Measurements from ENCODE around the gene INTS14.
"Not testable (repeated sequence)": the region's sequence is repeated elsewhere in the genome, so short reads cannot be mapped to it uniquely, and the experiment has no call there.

Gene INTS14

GRCh38 chr15:65618560-65619109 lies 7.7 kb upstream of the INTS14 start:
- H2AK5ac ChIP-seq (ENCODE audit: low read length, severe bottlenecking): no peak overlapping the region
- 64% methylated on average over 5 of the region's 5 CpGs for WGBS
- H3K18ac ChIP-seq (ENCODE audit: low read depth in 1 of 2, low read length in 2 of 2): no peak overlapping the region
- H3K4ac ChIP-seq (ENCODE audit: low read depth in 1 of 2, low read length in 2 of 2): no peak overlapping the region
- H3K9me3 ChIP-seq (ENCODE audit: control insufficient read depth, low read length): no peaks in the 10 kb centered on the region
- no peak overlapping the region for H4K91ac ChIP-seq (ENCODE audit: low read length)
- no peak overlapping the region for H3K4me3 ChIP-seq (ENCODE audit: insufficient read depth in 1 of 2, low read depth in 1 of 2, low read length in 2 of 2)
- no peak overlapping the region for H2BK12ac ChIP-seq (ENCODE audit: low read length in 2 of 2)
- no peak overlapping the region for H3K27ac ChIP-seq (ENCODE audit: low read length, poor library complexity, severe bottlenecking)
- no peak overlapping the region for H4K8ac ChIP-seq (ENCODE audit: low read length)
- no peaks in the 10 kb centered on the region for H3K27me3 ChIP-seq (ENCODE audit: control insufficient read depth in 1 of 2, insufficient read depth in 1 of 2, low read length in 2 of 2)
- H3K23ac ChIP-seq (ENCODE audit: low read length in 2 of 2): no peak overlapping the region
- no peak overlapping the region for H3K14ac ChIP-seq (ENCODE audit: low read length in 2 of 2)
- no peak overlapping the region for H2BK120ac ChIP-seq (ENCODE audit: low read depth, low read length)
- H2BK15ac ChIP-seq (ENCODE audit: low read depth, poor library complexity, severe bottlenecking): no peak overlapping the region
- H2BK5ac ChIP-seq (ENCODE audit: low read depth, low read length, poor library complexity, severe bottlenecking): no peak overlapping the region
- no peak overlapping the region for H3K9ac ChIP-seq (ENCODE audit: low read length)
- H2AFZ ChIP-seq (ENCODE audit: low read depth, low read length): no peak overlapping the region
- H3K4me1 ChIP-seq (ENCODE audit: control insufficient read depth, insufficient read depth, low read depth, low read length): no peaks in the 10 kb centered on the region
- peaks cover 1% of the 10 kb centered on the region for H3K79me1 ChIP-seq (replicated peaks; ENCODE audit: low read length, poor library complexity, severe bottlenecking)
- no peak overlapping the region for H3K4me2 ChIP-seq (ENCODE audit: low read length, poor library complexity, severe bottlenecking)
- peaks cover 0 to 4% of the 10 kb centered on the region in 2 experiments for H3K36me3 ChIP-seq (ENCODE audit: control insufficient read depth in 1 of 2, insufficient read depth in 2 of 2, low read depth in 1 of 2, low read length in 2 of 2)
- DNase-seq: no peak

- not testable (repeated sequence) for H4K8ac ChIP-seq (ENCODE audit: low read length); H3K4me3 ChIP-seq (ENCODE audit: insufficient read depth in 1 of 2, low read depth in 1 of 2, low read length in 2 of 2); H2AK5ac ChIP-seq (ENCODE audit: low read length, severe bottlenecking); H2BK15ac ChIP-seq (ENCODE audit: low read depth, poor library complexity, severe bottlenecking); H3K27me3 ChIP-seq (ENCODE audit: control insufficient read depth in 1 of 2, insufficient read depth in 1 of 2, low read length in 2 of 2); H3K14ac ChIP-seq (ENCODE audit: low read length in 2 of 2); H3K4me2 ChIP-seq (ENCODE audit: low read length, poor library complexity, severe bottlenecking); H3K23ac ChIP-seq (ENCODE audit: low read length in 2 of 2); H3K36me3 ChIP-seq (ENCODE audit: control insufficient read depth in 1 of 2, insufficient read depth in 2 of 2, low read depth in 1 of 2, low read length in 2 of 2); H2BK5ac ChIP-seq (ENCODE audit: low read depth, low read length, poor library complexity, severe bottlenecking); H2BK120ac ChIP-seq (ENCODE audit: low read depth, low read length); H3K4ac ChIP-seq (ENCODE audit: low read depth in 1 of 2, low read length in 2 of 2); H2BK12ac ChIP-seq (ENCODE audit: low read length in 2 of 2); H3K4me1 ChIP-seq (ENCODE audit: control insufficient read depth, insufficient read depth, low read depth, low read length); H4K91ac ChIP-seq (ENCODE audit: low read length); H3K9me3 ChIP-seq (ENCODE audit: control insufficient read depth, low read length); H3K27ac ChIP-seq (ENCODE audit: low read length, poor library complexity, severe bottlenecking); H3K9ac ChIP-seq (ENCODE audit: low read length); H3K18ac ChIP-seq (ENCODE audit: low read depth in 1 of 2, low read length in 2 of 2); DNase-seq; H2AFZ ChIP-seq (ENCODE audit: low read depth, low read length); H3K79me1 ChIP-seq (replicated peaks; ENCODE audit: low read length, poor library complexity, severe bottlenecking)
- WGBS: no CpG with 5 or more reads among the region's 1 CpG
Observed at GRCh38 chr15:65615887-65616286, 5.0 kb upstream of the INTS14 start.

GRCh38 chr15:65612949-65613744 lies 2.2 kb upstream of the INTS14 start:
- Histone ChIP-seq H3K9ac (ENCODE audit: low read length) (peak overlapping the region; percentile 95), H3K9me3 (ENCODE audit: control insufficient read depth, low read length) (no peaks in the 10 kb centered on the region), H3K79me1 (replicated peaks; ENCODE audit: low read length, poor library complexity, severe bottlenecking) (peaks cover 12% of the 10 kb centered on the region), H2AK5ac (ENCODE audit: low read length, severe bottlenecking) (no peak overlapping the region), H3K36me3 (ENCODE audit: control insufficient read depth in 1 of 2, insufficient read depth in 2 of 2, low read depth in 1 of 2, low read length in 2 of 2) (peaks cover 0 to 4% of the 10 kb centered on the region in 2 experiments), H3K14ac (ENCODE audit: low read length in 2 of 2) (no peak overlapping the region), H3K4ac (ENCODE audit: low read depth in 1 of 2, low read length in 2 of 2) (no peak overlapping the region), H3K27ac (ENCODE audit: low read length, poor library complexity, severe bottlenecking) (no peak overlapping the region), H2BK12ac (ENCODE audit: low read length in 2 of 2) (no peak overlapping the region), H2BK120ac (ENCODE audit: low read depth, low read length) (no peak overlapping the region), H2BK5ac (ENCODE audit: low read depth, low read length, poor library complexity, severe bottlenecking) (no peak overlapping the region), H3K4me1 (ENCODE audit: control insufficient read depth, insufficient read depth, low read depth, low read length) (peaks cover 18% of the 10 kb centered on the region), H3K4me2 (ENCODE audit: low read length, poor library complexity, severe bottlenecking) (no peak overlapping the region), H2BK15ac (ENCODE audit: low read depth, poor library complexity, severe bottlenecking) (no peak overlapping the region), H4K8ac (ENCODE audit: low read length) (no peak overlapping the region), H3K23ac (ENCODE audit: low read length in 2 of 2) (no peak overlapping the region), H4K91ac (ENCODE audit: low read length) (no peak overlapping the region), H2AFZ (ENCODE audit: low read depth, low read length) (no peak overlapping the region), H3K4me3 (ENCODE audit: insufficient read depth in 1 of 2, low read depth in 1 of 2, low read length in 2 of 2) (peak overlapping the region in 1 of 2 experiments; percentile 82), H3K27me3 (ENCODE audit: control insufficient read depth in 1 of 2, insufficient read depth in 1 of 2, low read length in 2 of 2) (no peaks in the 10 kb centered on the region), H3K18ac (ENCODE audit: low read depth in 1 of 2, low read length in 2 of 2) (no peak overlapping the region)
- WGBS: 89% methylated on average over 4 of the region's 6 CpGs
- no peak for DNase-seq

GRCh38 chr15:65612616-65612946 lies 1.6 kb upstream of the INTS14 start:
- H3K4me2 ChIP-seq (ENCODE audit: low read length, poor library complexity, severe bottlenecking): no peak overlapping the region
- WGBS: 100% methylated on average over 1 of the region's 2 CpGs
- peak overlapping the region; percentile 90 for H4K8ac ChIP-seq (ENCODE audit: low read length)
- H3K23ac ChIP-seq (ENCODE audit: low read length in 2 of 2): no peak overlapping the region
- H3K9me3 ChIP-seq (ENCODE audit: control insufficient read depth, low read length): no peaks in the 10 kb centered on the region
- no peak overlapping the region for H3K18ac ChIP-seq (ENCODE audit: low read depth in 1 of 2, low read length in 2 of 2)
- H3K4me3 ChIP-seq (ENCODE audit: insufficient read depth in 1 of 2, low read depth in 1 of 2, low read length in 2 of 2): peak overlapping the region in 1 of 2 experiments; percentile 82
- H2BK15ac ChIP-seq (ENCODE audit: low read depth, poor library complexity, severe bottlenecking): no peak overlapping the region
- H3K4me1 ChIP-seq (ENCODE audit: control insufficient read depth, insufficient read depth, low read depth, low read length): peaks cover 18% of the 10 kb centered on the region
- no peaks in the 10 kb centered on the region for H3K27me3 ChIP-seq (ENCODE audit: control insufficient read depth in 1 of 2, insufficient read depth in 1 of 2, low read length in 2 of 2)
- H3K4ac ChIP-seq (ENCODE audit: low read depth in 1 of 2, low read length in 2 of 2): no peak overlapping the region
- no peak overlapping the region for H3K14ac ChIP-seq (ENCODE audit: low read length in 2 of 2)
- H2AK5ac ChIP-seq (ENCODE audit: low read length, severe bottlenecking): no peak overlapping the region
- H2BK12ac ChIP-seq (ENCODE audit: low read length in 2 of 2): peak overlapping the region; percentile 15 to 63
- DNase-seq: peak; percentile 8
- no peak overlapping the region for H2BK120ac ChIP-seq (ENCODE audit: low read depth, low read length)
- H2BK5ac ChIP-seq (ENCODE audit: low read depth, low read length, poor library complexity, severe bottlenecking): no peak overlapping the region
- H3K79me1 ChIP-seq (replicated peaks; ENCODE audit: low read length, poor library complexity, severe bottlenecking): peaks cover 12% of the 10 kb centered on the region
- H3K27ac ChIP-seq (ENCODE audit: low read length, poor library complexity, severe bottlenecking): no peak overlapping the region
- H2AFZ ChIP-seq (ENCODE audit: low read depth, low read length): no peak overlapping the region
- H4K91ac ChIP-seq (ENCODE audit: low read length): peak overlapping the region; percentile 56
- H3K9ac ChIP-seq (ENCODE audit: low read length): peak overlapping the region; percentile 95
- peaks cover 0 to 4% of the 10 kb centered on the region in 2 experiments for H3K36me3 ChIP-seq (ENCODE audit: control insufficient read depth in 1 of 2, insufficient read depth in 2 of 2, low read depth in 1 of 2, low read length in 2 of 2)
